D341Med (cell line): ENCODE measurements around the gene JAML.
A peak's percentile ranks its signal among the peaks of the same experiment; 100 is the strongest.
"Not testable (repeated sequence)": the region's sequence is repeated elsewhere in the genome, so short reads cannot be mapped to it uniquely, and the experiment has no call there.

Source experiments
- DNase-seq: peaks from one replicate; pipeline ENCODE4 v3.0.0; 2012; ENCODE audit warnings: low spot score

JAML gene

DNA sequence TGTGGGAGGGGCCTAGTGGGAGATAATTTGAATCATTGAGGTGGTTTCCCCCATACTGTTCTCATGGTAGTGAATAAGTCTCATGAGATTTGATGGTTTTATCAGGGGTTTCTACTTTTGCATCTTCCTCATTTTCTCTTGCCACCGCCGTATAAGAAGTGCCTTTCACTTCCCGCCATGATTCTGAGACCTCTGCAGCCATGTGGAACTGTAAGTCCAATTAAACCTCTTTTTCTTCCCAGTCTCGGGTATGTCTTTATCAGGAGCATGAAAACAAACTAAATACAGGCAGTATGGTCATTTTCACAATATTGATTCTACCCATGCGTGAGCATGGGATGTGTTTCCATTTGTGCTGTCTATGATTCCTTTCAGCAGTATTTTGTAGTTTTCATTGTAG lies 32.0 kb downstream of the JAML start:
- DNase-seq, result not testable (repeated sequence)

DNA sequence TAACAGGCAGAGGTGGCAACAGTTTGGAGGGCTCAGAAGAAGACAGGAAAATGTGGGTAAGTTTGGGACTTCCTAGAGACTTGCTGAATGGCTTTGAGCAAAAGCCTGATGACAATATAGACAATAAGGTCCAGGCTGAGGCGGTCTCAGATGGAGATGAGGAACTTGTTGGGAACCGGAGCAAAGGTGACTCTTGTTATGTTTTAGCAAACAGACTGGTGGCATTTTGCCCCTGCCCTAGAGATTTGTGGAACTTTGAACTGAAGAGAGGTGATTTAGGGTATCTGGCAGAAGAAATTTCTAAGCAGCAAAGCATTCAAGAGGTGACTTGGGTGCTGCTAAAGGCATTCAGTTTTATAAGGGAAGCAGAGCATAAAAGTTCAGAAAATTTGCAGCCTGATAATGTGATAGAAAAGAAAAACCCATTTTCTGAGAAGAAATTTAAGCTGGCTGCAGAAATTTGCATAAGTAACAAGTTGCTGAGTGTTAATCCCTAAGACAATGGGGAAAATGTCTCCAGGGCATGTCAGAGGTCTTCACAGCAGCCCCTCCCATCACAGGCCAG lies 33.8 kb downstream of the JAML start:
- DNase-seq, result not testable (repeated sequence)

DNA sequence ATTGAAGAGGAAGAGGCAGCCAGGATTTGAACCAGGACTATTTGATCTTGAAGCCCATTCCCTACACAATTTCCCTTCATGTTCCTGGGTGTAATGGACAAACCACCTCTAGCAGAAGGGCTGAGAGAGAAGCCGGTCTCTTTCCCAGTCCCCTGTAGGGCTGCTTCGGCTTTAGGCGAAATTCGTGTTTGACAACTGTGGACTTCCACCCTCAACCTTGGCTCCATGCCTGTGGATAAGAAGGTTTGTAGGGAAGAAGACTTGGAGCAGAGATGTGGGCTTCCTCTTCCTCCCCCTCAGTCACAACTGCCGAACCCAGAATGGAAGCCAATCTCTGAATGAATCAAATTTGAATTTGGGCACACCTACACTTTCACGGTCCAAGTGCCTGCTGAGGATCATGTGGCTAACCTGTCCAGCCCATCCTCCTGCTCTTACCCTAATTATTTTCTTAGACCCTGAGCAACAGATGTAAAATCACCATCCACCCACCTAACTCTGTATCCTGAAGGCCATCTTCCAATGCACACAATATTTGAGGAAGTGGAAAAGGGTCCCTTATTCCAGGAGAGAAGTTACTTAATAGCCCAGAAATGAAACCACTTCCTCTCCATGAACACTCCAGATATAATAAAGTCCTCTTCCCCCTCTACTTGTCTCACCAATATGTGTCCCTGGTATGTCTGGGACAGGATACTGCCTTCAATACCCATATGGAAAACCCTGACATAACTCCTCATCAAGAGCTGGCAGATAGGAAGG lies 38.3 kb downstream of the JAML start:
- no peak for DNase-seq

DNA sequence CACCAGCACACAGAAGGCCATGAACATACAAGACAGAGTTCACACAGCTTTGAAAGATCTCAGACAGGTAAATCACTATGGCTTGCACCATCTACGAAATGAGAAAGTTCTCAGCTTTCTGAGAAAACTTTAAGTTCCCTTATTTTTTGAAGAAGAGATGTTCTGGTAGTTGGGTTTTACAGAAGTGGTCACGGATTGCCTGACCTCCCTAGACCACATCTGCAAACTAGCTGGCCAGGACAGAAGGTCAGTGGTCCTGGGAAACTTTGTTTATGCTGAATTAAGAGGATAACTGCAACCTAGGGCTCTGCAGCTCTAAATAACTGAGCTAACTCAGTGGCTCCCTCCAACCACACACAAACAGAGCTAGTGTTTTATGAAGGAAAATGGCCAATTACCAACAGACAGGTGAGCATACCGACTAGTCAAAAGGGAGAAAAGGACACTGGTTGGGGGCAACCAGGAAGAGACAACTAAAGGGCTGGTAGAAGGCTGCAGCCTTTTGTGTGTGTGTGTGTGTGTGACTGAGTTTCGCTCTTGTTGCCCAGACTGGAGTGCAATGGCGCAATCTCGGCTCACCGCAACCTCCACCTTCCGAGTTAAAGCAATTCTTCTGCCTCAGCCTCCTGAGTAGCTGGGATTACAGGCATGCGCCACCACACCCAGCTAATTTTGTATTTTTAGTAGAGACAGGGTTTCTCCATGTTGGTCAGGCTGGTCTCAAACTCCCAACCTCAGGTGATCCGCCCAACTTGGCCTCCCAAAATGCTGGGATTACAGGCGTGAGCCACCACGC lies 39.8 kb downstream of the JAML start:
- no peak for DNase-seq

DNA sequence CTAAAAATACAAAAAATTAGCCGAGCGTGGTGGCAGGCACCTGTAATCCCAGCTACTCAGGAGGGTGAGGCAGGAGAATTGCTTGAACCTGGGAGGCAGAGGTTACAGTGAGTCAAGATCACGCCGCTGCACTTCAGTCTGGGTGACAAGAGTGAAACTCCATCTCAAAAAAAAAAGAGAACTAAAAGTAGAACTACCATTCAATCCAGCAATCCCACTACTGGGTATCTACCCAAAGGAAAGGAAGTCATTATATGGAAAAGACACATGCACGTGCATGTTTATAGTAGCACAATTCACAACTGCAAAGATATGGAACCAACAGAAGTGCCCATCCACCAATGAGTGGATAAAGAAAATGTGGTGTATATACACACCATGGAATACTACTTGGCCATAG lies 41.1 kb downstream of the JAML start:
- DNase-seq, result not testable (repeated sequence)

DNA sequence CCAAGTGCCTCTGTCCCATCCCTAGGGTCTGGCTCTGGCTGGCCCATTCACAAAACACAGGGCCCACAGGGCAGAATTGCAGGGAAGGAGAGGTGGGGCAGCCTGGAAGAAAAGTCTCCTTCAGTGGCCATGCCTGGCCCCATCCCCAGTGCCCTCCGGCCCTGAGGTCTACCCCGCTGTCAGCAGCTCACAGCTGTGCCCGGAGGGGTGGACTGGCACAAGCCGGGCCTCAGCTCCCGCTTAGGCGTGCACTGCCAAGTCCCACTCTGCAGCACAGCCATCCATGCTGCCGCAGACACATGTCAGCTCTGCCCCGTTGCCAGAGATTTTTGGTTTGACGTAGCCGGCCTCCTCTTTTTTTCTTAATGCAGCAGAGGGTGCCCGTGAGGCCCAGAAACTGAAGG lies 44.5 kb downstream of the JAML start:
- DNase-seq, result peak; percentile 56

DNA sequence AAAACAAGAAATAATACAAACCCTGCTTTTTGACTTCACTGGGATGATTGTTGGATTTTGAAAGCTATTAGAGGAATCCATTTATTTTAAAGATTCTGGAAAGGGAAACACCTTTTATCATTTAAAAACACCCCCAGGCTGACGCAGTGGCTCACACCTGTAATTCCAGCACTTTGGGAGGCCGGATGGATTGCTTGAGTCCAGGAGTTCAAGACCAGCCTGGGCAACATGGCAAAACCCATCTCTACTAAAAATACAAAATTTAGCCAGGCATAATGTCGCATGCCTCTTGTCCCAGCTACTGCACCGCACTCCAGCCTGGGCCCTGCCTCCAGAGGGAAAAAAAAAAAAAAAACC lies 48.1 kb downstream of the JAML start:
- DNase-seq, result no peak

DNA sequence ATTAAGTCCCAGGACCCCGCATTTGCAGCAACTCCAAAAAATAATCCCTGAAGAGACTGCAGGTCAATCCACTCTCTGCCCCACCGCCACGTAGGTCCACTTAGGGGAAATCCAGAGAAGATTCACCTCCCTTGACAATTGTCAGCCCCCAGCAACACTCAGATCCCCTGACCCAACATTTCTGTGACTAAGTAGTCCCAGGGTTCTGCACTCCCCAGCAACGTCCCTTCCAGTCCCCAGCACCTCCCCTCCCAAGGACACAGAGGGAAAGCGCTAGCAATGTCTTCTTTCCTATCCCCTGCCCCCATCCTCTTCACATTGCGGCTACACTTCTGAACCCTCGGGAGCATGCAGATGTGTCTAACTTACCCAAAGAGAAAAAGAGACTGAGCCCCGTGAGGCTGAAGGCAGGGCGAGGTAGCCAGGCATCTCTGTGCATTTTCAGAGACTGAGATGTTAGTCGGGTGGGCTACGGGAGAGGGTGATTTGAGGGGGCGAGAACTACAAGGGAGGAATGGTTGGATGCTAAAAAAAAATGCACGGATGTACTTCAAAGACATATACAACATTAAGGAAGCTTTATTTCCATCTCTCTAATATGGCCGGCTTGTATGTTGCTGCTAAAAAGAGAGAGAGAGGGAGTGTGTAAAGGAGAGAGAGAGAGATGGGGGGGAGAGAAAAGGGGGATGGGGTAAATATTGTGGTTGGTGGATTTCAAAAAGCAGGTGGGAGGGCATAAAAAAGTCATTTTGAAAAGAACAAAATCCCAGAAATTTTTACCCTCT lies 48.6 kb downstream of the JAML start, which contains the start of gene SCN2B:
TSS of gene SCN2B (minus strand) at position 647 of the 785 bp plus-strand sequence. CDS start at position 439, 208 bp downstream.
- no peak for DNase-seq

DNA sequence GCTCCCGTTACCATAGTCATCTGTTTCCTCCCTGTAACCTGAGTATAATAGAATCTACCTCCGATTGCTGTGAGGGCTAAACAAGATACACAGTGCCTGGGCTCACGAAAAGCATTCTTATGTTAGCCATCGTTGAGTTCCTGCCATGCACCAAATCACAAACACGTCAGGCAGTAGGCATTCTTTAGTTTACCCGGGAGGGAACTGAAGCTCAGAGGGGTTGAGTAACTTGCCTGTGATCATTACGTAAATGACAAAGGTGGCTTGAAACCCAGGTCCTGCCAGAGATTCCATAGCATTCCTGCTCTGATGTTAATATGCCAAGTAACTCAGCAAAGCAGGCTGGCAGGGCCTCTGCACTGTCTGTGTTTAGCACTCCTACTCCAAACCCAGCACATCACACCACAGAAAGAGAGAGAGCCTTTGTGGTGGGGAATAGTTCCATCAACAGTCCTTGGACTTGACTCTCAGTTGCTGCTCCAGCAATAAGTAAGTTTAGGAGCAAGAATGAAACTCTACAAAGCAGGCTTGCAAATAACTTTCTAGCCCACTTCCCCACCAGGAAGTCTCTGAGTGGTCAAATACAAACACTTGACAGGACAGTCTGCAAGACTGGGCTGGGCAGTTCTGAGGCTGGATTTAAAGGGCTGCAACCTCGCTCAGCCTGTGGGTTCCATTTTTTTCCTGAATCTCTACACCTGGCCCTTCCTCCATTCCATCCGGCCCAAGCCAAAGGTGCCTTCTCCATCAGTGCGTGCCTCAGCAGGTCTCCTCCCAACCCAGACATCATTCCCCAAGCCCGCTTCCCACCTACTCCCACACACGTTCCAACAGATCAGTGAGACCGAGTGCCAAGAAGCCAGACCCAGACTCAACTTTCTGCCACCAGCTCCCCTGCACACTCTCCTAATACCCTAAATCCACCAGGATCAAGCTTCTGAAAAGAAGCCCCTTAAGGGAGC lies 49.5 kb downstream of the JAML start:
- no peak for DNase-seq

DNA sequence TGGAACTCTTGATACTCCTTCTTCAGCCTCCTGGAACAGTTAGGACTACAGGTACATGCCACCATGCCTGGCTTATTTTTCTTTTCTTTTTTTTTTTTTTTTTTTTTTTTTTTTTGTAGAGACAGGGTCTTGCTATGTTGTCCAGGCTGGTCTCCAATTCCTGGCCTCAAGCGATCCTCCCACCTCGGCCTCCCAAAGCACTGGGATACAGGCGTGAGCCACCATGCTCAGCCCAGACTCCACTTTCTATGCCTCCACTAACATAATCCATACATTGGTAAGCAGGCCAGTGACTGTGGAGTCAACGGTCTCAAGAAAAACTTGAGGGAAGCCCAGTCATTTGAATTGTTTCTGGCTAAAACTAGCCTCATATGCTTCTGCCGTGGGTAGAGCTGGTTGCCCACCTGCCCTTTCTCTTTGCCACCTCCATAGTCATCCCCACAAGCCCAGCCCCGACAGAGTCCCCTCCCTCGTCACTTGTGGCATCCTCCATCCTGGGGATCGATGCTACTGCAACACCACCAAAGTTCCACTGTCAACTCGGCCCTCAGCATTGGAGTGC lies 50.7 kb downstream of the JAML start:
- no peak for DNase-seq

DNA sequence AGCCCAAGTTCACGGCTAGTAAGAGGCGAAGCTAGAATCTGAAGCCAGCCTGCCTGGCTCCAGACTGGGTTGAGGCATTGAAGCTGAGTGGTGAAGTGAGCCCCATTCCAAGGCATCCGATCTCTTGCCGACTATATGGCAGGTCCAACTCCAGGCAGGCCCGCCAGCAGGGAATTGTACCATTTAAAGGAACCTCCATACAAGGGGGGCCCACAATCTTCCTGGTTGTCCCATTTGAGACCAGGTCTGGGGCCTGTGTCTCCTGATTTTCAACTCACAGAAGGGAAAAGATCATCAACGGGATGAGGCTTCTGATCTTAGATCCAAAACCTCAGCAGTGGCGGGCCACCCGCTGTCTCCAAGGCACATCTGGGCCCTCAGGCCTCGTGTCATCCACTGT lies 52.5 kb downstream of the JAML start:
- DNase-seq, result no peak

DNA sequence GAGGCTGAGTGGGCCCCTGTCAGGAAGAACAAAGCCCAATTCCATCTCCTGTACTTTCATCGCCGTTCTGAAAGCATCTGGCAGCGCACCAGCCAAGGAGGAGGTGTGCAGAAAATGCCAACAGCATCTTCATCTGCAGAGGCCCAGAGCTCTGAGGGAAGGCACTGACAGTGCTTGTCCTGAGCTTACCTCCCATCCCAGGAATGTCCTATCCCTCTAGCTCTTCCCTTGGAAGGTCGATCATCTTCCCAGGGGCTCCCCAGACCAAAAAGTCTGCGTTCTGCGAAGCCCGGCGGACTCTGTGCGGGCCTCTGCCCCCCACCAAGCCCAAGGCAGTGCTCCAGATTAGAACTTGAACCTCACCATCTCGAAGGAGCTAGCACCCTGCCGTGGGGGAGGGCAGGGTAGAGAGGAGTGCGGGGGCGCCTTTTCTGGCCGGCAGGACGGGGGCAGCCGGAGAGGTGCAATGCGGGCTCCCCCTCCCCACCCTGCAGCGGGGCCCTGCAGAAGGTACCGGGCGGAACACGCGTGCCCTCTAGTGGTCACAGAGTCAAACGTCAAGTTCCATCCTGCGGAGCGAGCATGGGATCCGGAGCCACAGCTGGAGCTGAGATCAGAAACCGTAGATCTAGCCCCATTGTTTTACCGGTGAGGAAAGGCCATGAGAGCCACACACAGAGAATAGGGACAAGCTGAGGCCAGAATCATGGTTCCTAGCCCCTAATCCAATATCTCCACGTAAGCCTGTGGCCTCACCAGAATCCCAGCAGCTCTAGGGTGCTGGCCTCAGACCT lies 53.3 kb downstream of the JAML start:
- DNase-seq, result peak; percentile 89

DNA sequence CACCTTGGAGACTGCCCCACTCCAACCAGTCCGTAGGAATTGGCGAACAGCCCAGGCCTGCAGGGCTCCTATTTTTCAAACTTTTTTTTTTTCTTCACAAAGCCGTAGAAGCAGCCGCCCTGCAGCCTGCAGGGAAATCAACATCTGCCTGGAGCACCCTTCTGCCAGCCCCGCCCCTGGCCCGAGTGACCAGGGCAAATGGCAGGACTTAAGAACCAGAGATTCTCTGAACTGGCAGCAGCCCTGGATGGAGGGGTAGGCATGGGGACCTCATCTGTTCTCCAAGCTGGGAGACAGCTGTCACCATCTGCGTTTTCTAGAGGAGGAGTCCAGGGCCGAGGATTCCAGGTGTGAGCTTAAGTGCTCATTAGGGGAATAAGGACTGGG lies 53.9 kb downstream of the JAML start:
- DNase-seq, result no peak

DNA sequence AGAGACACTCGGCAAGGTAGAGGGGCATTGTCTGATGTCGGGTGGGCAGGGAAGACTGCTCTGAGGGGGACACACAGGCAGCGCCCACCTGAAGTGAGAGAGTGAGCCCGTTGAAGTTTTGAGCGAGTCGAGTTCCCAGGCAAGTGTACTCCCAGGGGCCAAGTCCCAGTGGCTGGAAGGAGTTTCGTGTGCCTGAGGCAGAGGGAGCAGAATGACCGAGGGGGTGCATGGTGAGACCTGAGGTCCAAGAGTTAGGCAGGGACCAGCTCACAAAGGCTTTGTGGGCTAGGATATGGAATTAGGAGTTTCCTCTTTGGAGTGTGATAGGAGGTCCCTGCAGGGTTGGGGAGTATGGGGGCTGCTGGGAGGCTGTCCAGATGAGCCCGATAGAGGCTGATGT lies 54.6 kb downstream of the JAML start:
- no peak for DNase-seq

DNA sequence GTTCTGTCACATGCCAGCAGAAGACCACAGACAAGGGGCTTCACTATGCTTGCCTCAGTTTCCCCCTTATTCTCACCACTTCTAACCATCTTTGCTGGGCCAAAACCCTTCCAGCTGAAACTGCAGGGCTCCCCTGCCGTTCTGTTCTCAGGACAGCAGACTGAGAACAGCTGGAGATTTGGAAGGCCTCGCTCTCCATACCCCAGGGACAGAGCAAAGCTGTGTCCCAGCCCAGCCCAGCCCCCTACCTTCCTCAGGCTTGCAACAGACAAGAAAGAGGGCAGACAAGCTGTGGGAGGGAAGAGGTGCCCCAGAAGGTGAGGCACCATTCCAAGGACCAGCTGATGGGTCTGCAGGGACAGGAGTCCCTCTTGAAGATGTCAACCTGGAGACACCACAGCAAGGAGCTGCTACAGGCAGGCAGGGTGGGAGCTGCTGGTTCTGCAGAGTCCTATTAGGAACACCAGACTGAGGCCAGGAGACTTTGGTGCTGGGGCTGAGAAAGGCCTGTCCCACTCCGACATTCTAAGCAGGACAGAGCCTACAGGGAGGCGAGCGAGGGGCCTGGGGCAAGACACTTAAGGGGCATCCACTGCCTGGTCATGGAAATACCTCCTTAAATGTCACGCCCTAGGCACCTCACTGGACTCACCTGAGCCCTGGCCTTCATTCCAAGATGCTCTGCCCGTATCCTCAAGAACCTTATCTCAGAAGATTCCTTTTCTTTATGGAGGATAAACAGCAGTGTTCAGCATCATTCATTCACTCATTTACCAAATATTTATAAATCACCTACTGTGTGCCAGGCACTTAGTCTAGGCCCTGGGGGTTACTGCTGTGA lies 55.3 kb downstream of the JAML start:
- no peak for DNase-seq

DNA sequence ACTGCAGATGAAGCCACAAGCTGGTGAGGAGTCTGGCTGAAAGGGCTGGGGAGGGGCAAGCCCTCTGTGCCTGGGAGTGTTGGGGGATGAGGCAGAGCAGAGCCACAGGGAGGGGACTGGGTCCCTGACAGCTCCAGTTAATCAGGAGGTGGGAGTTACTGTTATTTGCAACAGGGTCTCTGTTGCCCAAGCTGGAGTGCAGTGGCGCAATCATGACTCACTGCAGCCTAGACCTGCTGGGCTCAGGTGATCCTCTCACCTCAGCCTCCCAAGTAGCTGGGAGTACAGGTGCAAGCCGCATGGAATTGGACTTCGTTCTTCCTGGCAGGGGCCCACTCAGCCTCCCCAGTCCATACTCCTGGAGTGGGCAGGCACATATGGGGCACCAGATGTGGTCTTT lies 56.1 kb downstream of the JAML start:
- DNase-seq, result no peak

DNA sequence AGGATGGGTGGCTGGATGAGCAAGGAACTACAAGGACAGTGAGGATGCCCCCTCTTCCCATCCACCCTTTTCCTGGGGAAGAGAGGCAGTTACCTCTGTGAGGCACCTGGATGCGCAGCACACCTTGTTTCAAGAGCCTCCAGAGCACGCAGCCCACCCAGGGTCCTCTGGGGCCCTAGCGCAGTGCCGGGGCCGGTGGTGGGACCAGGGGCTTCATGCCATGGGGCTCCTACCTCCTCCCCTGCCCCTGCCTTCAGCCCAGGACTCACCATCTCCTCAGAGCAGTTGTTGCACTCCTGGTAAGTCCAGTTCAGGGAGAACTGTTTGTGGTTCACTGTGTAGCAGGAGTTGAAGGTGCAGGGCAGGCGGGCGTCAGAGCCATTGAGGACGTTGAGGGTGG lies 56.5 kb downstream of the JAML start:
- DNase-seq, result no peak

DNA sequence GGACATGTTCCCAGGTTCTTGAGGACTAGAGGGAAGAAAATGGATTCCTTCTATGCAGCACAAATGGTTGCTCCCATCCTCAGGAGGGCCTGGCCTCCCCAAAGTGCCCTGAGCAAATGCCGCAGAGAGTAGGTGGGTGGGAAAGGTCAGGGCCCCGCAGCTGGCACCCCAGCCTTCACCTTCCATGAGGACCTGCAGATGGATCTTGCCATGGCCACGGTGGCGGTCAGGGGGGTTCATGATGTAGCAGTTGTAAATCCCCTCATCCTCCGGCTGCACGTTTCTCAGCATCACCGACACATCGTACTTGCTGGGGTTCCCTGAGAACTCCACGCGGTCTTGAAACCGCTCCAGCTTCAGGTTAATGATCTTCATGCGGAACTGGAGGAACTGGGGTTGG lies 56.9 kb downstream of the JAML start:
- no peak for DNase-seq

DNA sequence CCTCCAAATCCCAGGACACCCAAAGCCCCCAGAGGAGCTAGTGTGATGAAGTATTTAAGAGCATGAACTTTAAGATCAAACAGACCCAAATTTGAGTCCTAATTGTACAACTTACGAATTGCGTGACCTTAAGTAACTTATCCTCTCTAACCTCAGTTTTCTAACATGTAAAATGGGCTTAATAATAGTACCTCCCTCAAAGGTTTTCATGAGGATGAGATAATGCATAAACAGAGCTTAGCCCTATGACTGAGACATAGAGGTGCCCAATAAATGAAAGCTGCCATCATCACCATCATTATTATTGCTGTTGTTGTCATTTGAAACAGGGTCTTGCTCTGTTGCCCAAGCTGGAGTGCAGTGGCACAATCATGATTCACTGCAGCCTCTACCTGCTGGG lies 57.6 kb downstream of the JAML start:
- DNase-seq, result no peak
